SK-N-SH treated with all-trans-retinoic acid at 6 μM for 48 hours (cell line): ENCODE measurements around the gene MOCS1.

Experiments used
- ARNTL ChIP-seq: fragments of 450-650 bp; formaldehyde crosslinking; IDR thresholded peaks from 2 replicates; pipeline ENCODE4 v1.5.0; 2020; ENCODE audit warnings: low read depth, mild to moderate bottlenecking, moderate library complexity, borderline replicate concordance
- GLIS3 ChIP-seq: fragments of 250-450 bp; sonication (Bioruptor Pico); IDR thresholded peaks from 2 replicates; pipeline ENCODE4 v1.5.0; 2020; ENCODE audit warnings: mild to moderate bottlenecking, moderate library complexity
- RARB ChIP-seq: fragments of 250-450 bp; sonication (Bioruptor Pico); IDR thresholded peaks from 2 replicates; pipeline ENCODE4 v1.8.0; 2021; ENCODE audit warnings: mild to moderate bottlenecking, moderate library complexity
- TOX ChIP-seq: fragments of 250-450 bp; sonication (Bioruptor Pico); IDR thresholded peaks from 2 replicates; pipeline ENCODE4 v1.8.0; 2021; ENCODE audit warnings: mild to moderate bottlenecking, moderate library complexity, borderline replicate concordance
- ZC3H10 ChIP-seq: fragments of 250-450 bp; sonication (Bioruptor Pico); IDR thresholded peaks from 2 replicates; pipeline ENCODE4 v1.5.1; 2021; ENCODE audit warnings: mild to moderate bottlenecking, moderate library complexity
- ZFP3 ChIP-seq: fragments of 250-450 bp; sonication (Bioruptor Pico); IDR thresholded peaks from 2 replicates; pipeline ENCODE4 v1.5.0; 2020; ENCODE audit warnings: mild to moderate bottlenecking, moderate library complexity
- ZNF70 ChIP-seq: fragments of 450-650 bp; formaldehyde crosslinking; IDR thresholded peaks from 2 replicates; pipeline ENCODE4 v1.5.0; 2020; ENCODE audit warnings: mild to moderate bottlenecking, moderate library complexity
- ZNF8 ChIP-seq: fragments of 450-650 bp; formaldehyde crosslinking; IDR thresholded peaks from 2 replicates; pipeline ENCODE4 v1.5.0; 2020; ENCODE audit warnings: mild to moderate bottlenecking, moderate library complexity

GRCh38 chr6:39938773-39939654 lies 4.8 kb upstream of the MOCS1 start:
- TF ChIP-seq RARB = no peak
- no peak for TF ChIP-seq ZFP3 (CRISPR knock-in tag)
- no peak for TF ChIP-seq ZNF70
- TF ChIP-seq ARNTL (CRISPR knock-in tag) = no peak
- TF ChIP-seq ZC3H10 (CRISPR knock-in tag) = no peak
- TF ChIP-seq ZNF8 (CRISPR knock-in tag) = no peak
- TF ChIP-seq GLIS3 (CRISPR knock-in tag) = no peak
- TF ChIP-seq TOX = no peak
